ENCODE data around the gene WDR6. TPM values are rescaled to one million over a fixed set of nuclear protein-coding genes. Genes with fewer than 3 reads are reported as not detected.
A peak's percentile ranks its signal among the peaks of the same experiment; 100 is the strongest.

WDR6 gene
- total RNA-seq, 2 donors from 2014 or later = 92.3 to 150 TPM

- DNase-seq = no peak
- H3K4me1 ChIP-seq = peaks cover 8% of the 10 kb centered on the region
- no peaks in the 10 kb centered on the region for H3K27me3 ChIP-seq
- H3K36me3 ChIP-seq = peaks cover 14% of the 10 kb centered on the region
- peak overlapping the region; percentile 77 for H3K27ac ChIP-seq
- H3K4me3 ChIP-seq = peak overlapping the region; percentile 66
- no peaks in the 10 kb centered on the region for H3K9me3 ChIP-seq
- peak overlapping the region; percentile 91 to 97 for H3K9ac ChIP-seq (ENCODE audit: low read depth in 2 of 2, low read length in 2 of 2)
- intact Hi-C loops (cut with DNase I) = no loop called here
- TF ChIP-seq CTCF (IDR thresholded peaks at IDR 0.05) = no peak
Observed at GRCh38 chr3:49028298-49028672, 21.1 kb downstream of the WDR6 start.

GRCh38 chr3:49028673-49029562 lies 21.7 kb downstream of the WDR6 start, which contains the start of gene IMPDH2:
IMPDH2 (minus strand) TSS chr3:49029398; CDS start chr3:49029350, 48 bp downstream.
- intact Hi-C loops (cut with DNase I) = no loop called here
- H3K4me1 ChIP-seq = peaks cover 7% of the 10 kb centered on the region
- H3K9ac ChIP-seq (ENCODE audit: low read depth in 2 of 2, low read length in 2 of 2) = peak within 1 kb of the TSS; percentile 91 to 97
- no peak for TF ChIP-seq CTCF (IDR thresholded peaks at IDR 0.05)
- no peaks in the 10 kb centered on the region for H3K27me3 ChIP-seq
- no peaks in the 10 kb centered on the region for H3K9me3 ChIP-seq
- H3K36me3 ChIP-seq = peaks cover 17% of the 10 kb centered on the region
- peak within 1 kb of the TSS; percentile 77 for H3K27ac ChIP-seq
- peak; percentile 94 for DNase-seq
- H3K4me3 ChIP-seq = peak within 1 kb of the TSS; percentile 66

- Histone ChIP-seq H3K27me3 (no peaks in the 10 kb centered on the region), H3K9ac (ENCODE audit: low read depth in 2 of 2, low read length in 2 of 2) (peak overlapping the region in 1 of 2 donors; percentile 91), H3K36me3 (peaks cover 13% of the 10 kb centered on the region), H3K4me3 (peak overlapping the region; percentile 66), H3K4me1 (peaks cover 7% of the 10 kb centered on the region), H3K27ac (peak overlapping the region; percentile 77), H3K9me3 (no peaks in the 10 kb centered on the region)
- intact Hi-C loops (cut with DNase I) = no loop called here
- no peak for TF ChIP-seq CTCF (IDR thresholded peaks at IDR 0.05)
- no peak for DNase-seq
Observed at GRCh38 chr3:49029563-49029884, 22.3 kb downstream of the WDR6 start.

GRCh38 chr3:49030321-49030720 lies 23.1 kb downstream of the WDR6 start:
- intact Hi-C loops (cut with DNase I) = no loop called here
- Histone ChIP-seq H3K9ac (ENCODE audit: low read depth in 2 of 2, low read length in 2 of 2) (no peak overlapping the region), H3K27me3 (no peaks in the 10 kb centered on the region), H3K36me3 (peaks cover 13% of the 10 kb centered on the region), H3K27ac (no peak overlapping the region), H3K4me3 (no peak overlapping the region), H3K4me1 (peaks cover 7% of the 10 kb centered on the region), H3K9me3 (no peaks in the 10 kb centered on the region)
- TF ChIP-seq CTCF (IDR thresholded peaks at IDR 0.05) = no peak
- DNase-seq = no peak

DNA sequence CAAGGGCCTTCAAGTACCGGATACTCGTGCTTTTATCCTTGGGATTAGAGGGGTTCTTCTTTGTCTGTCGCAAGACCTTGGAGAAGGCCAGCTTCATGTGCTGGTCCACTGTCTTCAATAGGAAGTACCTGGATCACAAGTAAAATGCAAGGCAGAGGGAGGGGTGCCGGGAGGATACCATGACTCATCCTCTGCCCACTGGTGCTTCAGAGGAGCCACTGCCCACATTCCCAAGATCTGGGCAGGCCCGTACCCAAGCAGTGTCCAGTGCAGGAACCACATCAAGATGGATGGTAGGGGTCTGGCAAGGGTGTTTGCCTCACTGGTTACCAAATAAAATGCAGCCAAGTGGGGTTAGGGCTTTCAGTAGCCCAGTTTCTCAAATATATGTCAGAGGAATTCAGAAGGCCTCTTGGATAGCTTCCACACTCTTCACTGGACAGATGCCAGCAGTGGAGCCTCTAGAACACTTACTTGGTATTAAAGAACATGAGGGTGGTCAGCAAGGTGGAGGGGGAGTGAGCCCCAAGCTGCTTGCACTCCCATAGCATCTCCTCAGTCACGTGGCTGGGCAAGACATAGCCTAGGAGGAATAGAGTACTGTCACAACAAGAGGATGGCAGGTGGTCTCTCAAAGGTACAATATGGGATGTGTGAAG lies 25.6 kb downstream of the WDR6 start:
- H3K4me1 ChIP-seq = peaks cover 7% of the 10 kb centered on the region
- H3K4me3 ChIP-seq = no peak overlapping the region
- intact Hi-C loops (cut with DNase I) = no loop called here
- no peak overlapping the region for H3K27ac ChIP-seq
- no peak for TF ChIP-seq CTCF (IDR thresholded peaks at IDR 0.05)
- H3K9ac ChIP-seq (ENCODE audit: low read depth in 2 of 2, low read length in 2 of 2) = no peak overlapping the region
- H3K27me3 ChIP-seq = no peaks in the 10 kb centered on the region
- H3K9me3 ChIP-seq = no peaks in the 10 kb centered on the region
- H3K36me3 ChIP-seq = peaks cover 13% of the 10 kb centered on the region
- DNase-seq = no peak

Data from colonic mucosa (tissue), 4 donors.